Stimulated activated CD4-positive, alpha-beta T cell treated with anti-CD3 and anti-CD28 coated beads, Interleukin-1b, Interleukin-23, amount 100 ng/mL, for 24 hours (primary cell): ENCODE measurements around the gene MARK4.

Experiments used
- DNase-seq, 4 experiments: peaks; one replicate each; pipeline ENCODE4 v3.0.0-alpha.2; 2020; ENCODE audit warnings: low read depth in 4 of 4, low spot score in 1 of 4

MARK4 gene

GRCh38 chr19:45271098-45271734 is 20.1 kb downstream of the MARK4 start:
- no peak for DNase-seq

- no peak for DNase-seq
Measured at GRCh38 chr19:45271735-45272108, 20.7 kb downstream of the MARK4 start.

GRCh38 chr19:45273521-45273855 is 22.4 kb downstream of the MARK4 start:
- DNase-seq, result no peak

- no peak for DNase-seq
Measured at GRCh38 chr19:45275370-45275971, 24.4 kb downstream of the MARK4 start.

GRCh38 chr19:45276284-45276687 is 25.2 kb downstream of the MARK4 start:
- no peak for DNase-seq

- no peak for DNase-seq
Measured at GRCh38 chr19:45278087-45278486, 27.0 kb downstream of the MARK4 start.

- DNase-seq, result no peak
Measured at GRCh38 chr19:45279587-45280192, 28.6 kb downstream of the MARK4 start.

- DNase-seq, result no peak
Measured at GRCh38 chr19:45280471-45280961, 29.4 kb downstream of the MARK4 start.

GRCh38 chr19:45283443-45284033 is 32.5 kb downstream of the MARK4 start:
- no peak for DNase-seq

- no peak for DNase-seq
Measured at GRCh38 chr19:45290381-45290931, 39.4 kb downstream of the MARK4 start.

GRCh38 chr19:45291834-45292233 is 40.8 kb downstream of the MARK4 start:
- no peak for DNase-seq

- DNase-seq, result no peak
Measured at GRCh38 chr19:45293682-45294081, 42.6 kb downstream of the MARK4 start.

GRCh38 chr19:45294291-45295029 is 43.4 kb downstream of the MARK4 start:
- no peak for DNase-seq

GRCh38 chr19:45295873-45296272 is 44.8 kb downstream of the MARK4 start:
- DNase-seq, result no peak

- no peak for DNase-seq
Measured at GRCh38 chr19:45296355-45296754, 45.3 kb downstream of the MARK4 start.

GRCh38 chr19:45297674-45298073 is 46.6 kb downstream of the MARK4 start:
- DNase-seq, result no peak

GRCh38 chr19:45298264-45298663 is 47.2 kb downstream of the MARK4 start:
- no peak for DNase-seq

- no peak for DNase-seq
Measured at GRCh38 chr19:45299719-45300118, 48.6 kb downstream of the MARK4 start.

- no peak for DNase-seq
Measured at GRCh38 chr19:45302416-45302815, 51.3 kb downstream of the MARK4 start.

- no peak for DNase-seq
Measured at GRCh38 chr19:45303269-45304060, 52.4 kb downstream of the MARK4 start.
